SU-DHL-6 (cell line): ENCODE results near the gene NCOA3.

Source experiments
- H2AFZ ChIP-seq: fragments of 200-600 bp; sonication (generic); 2 replicates; pipeline ENCODE4 v1.6.1; 2014; ENCODE audit warnings: low read depth, mild to moderate bottlenecking, moderate library complexity, mixed read lengths, antibody characterized with exemption, low read length; ENCODE audit not compliant: severe bottlenecking
- H3F3A ChIP-seq: fragments of 200-600 bp; shearing (Covaris generic); 2 replicates; pipeline ENCODE4 v1.6.0; 2016; ENCODE audit warnings: antibody characterized with exemption, mild to moderate bottlenecking; ENCODE audit not compliant: insufficient read depth
- H3K27ac ChIP-seq: fragments of 200-600 bp; sonication (generic); 2 replicates; pipeline ENCODE4 v1.5.1; 2016; ENCODE audit warnings: low read depth, mild to moderate bottlenecking, low read length, moderate library complexity, mixed read lengths
- H3K27me3 ChIP-seq: fragments of 200-600 bp; sonication (generic), shearing (Covaris generic); 2 replicates; pipeline ENCODE4 v1.6.0; 2014; ENCODE audit warnings: mild to moderate bottlenecking, low read length
- H3K36me3 ChIP-seq: fragments of 200-600 bp; sonication (generic); 2 replicates; pipeline ENCODE4 v1.6.1; 2014; ENCODE audit warnings: mild to moderate bottlenecking, low read length, mixed read lengths
- H3K4me2 ChIP-seq: fragments of 300-600, 200-600 bp; shearing (Covaris generic), sonication (generic); 2 replicates; pipeline ENCODE4 v1.6.0; 2014; ENCODE audit warnings: low read length, low read depth, mild to moderate bottlenecking; ENCODE audit not compliant: poor library complexity, severe bottlenecking
- H3K4me3 ChIP-seq: fragments of 200-600 bp; sonication (generic); 2 replicates; pipeline ENCODE4 v1.5.1; 2014; ENCODE audit warnings: antibody characterized with exemption, low read length, mild to moderate bottlenecking, mixed read lengths; ENCODE audit not compliant: insufficient read depth, poor library complexity, severe bottlenecking
- H3K79me2 ChIP-seq: fragments of 200-600 bp; sonication (generic); 2 replicates; pipeline ENCODE4 v1.6.1; 2014; ENCODE audit warnings: mild to moderate bottlenecking, low read length, moderate library complexity; ENCODE audit not compliant: insufficient read depth
- H3K9ac ChIP-seq: fragments of 200-600 bp; sonication (generic); 2 replicates; pipeline ENCODE4 v1.7.0; 2014; ENCODE audit warnings: mild to moderate bottlenecking, low read length
- H3K9me2 ChIP-seq: fragments of 200-600 bp; sonication (generic); replicated peaks from 2 replicates; pipeline ENCODE4 v1.6.1; 2014; ENCODE audit warnings: low read length; ENCODE audit not compliant: insufficient read depth
- H3K9me3 ChIP-seq: fragments of 200-600 bp; sonication (generic); 2 replicates; pipeline ENCODE4 v1.6.1; 2014; ENCODE audit warnings: low read length, mixed read lengths; ENCODE audit not compliant: insufficient read depth
- H4K20me1 ChIP-seq: fragments of 200-600 bp; sonication (generic); 2 replicates; pipeline ENCODE4 v1.6.1; 2014; ENCODE audit warnings: low read depth, mild to moderate bottlenecking, antibody characterized with exemption, low read length, moderate library complexity, mixed read lengths
- EZH2phosphoT487 ChIP-seq: fragments of 200-600 bp; sonication (generic), shearing (Covaris generic); conservative IDR thresholded peaks from 2 replicates; pipeline ENCODE4 v1.6.1; 2018; ENCODE audit warnings: mild to moderate bottlenecking, antibody characterized with exemption, low read length, moderate library complexity, mixed read lengths
- TF ChIP-seq, protein P1 (sequence below): fragments of 200-600 bp; sonication (generic); IDR thresholded peaks from one replicate; pipeline ENCODE4 v1.5.1; 2017; ENCODE audit warnings: antibody characterized with exemption, mild to moderate bottlenecking, low read length, moderate library complexity; ENCODE audit not compliant: insufficient read depth, poor library complexity, severe bottlenecking

Gene NCOA3

GRCh38 chr20:47682916-47683315 is 181.2 kb downstream of the NCOA3 start:
- no peaks in the 10 kb centered on the region for H3K27me3 ChIP-seq
- no peaks in the 10 kb centered on the region for H3K79me2 ChIP-seq
- H4K20me1 ChIP-seq, result no peaks in the 10 kb centered on the region
- H2AFZ ChIP-seq, result no peak overlapping the region
- no peak overlapping the region for H3K4me2 ChIP-seq
- no peak for TF ChIP-seq EZH2phosphoT487
- TF ChIP-seq, protein P1, sequence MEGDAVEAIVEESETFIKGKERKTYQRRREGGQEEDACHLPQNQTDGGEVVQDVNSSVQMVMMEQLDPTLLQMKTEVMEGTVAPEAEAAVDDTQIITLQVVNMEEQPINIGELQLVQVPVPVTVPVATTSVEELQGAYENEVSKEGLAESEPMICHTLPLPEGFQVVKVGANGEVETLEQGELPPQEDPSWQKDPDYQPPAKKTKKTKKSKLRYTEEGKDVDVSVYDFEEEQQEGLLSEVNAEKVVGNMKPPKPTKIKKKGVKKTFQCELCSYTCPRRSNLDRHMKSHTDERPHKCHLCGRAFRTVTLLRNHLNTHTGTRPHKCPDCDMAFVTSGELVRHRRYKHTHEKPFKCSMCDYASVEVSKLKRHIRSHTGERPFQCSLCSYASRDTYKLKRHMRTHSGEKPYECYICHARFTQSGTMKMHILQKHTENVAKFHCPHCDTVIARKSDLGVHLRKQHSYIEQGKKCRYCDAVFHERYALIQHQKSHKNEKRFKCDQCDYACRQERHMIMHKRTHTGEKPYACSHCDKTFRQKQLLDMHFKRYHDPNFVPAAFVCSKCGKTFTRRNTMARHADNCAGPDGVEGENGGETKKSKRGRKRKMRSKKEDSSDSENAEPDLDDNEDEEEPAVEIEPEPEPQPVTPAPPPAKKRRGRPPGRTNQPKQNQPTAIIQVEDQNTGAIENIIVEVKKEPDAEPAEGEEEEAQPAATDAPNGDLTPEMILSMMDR, result no peak
- H3K27ac ChIP-seq, result no peak overlapping the region
- H3K36me3 ChIP-seq, result no peaks in the 10 kb centered on the region
- no peak overlapping the region for H3K9ac ChIP-seq
- H3K4me3 ChIP-seq, result no peak overlapping the region
- no peaks in the 10 kb centered on the region for H3K9me2 ChIP-seq
- no peaks in the 10 kb centered on the region for H3K9me3 ChIP-seq
- H3F3A ChIP-seq, result no peaks in the 10 kb centered on the region

- no peak overlapping the region for H3K27ac ChIP-seq
These were observed 182.8 kb downstream of the NCOA3 start for GRCh38 chr20:47684306-47685080.

GRCh38 chr20:47686545-47686944 is 184.9 kb downstream of the NCOA3 start:
- H3K27me3 ChIP-seq, result no peaks in the 10 kb centered on the region
- no peaks in the 10 kb centered on the region for H4K20me1 ChIP-seq
- H3K27ac ChIP-seq, result no peak overlapping the region

More at GRCh38 chr20:47684306-47685080, 182.8 kb downstream of the NCOA3 start:
- Histone ChIP-seq H3K9me3 (no peaks in the 10 kb centered on the region), H3K36me3 (no peaks in the 10 kb centered on the region), H3F3A (no peaks in the 10 kb centered on the region), H3K4me3 (no peak overlapping the region), H2AFZ (no peak overlapping the region), H3K79me2 (no peaks in the 10 kb centered on the region), H4K20me1 (no peaks in the 10 kb centered on the region), H3K4me2 (no peak overlapping the region), H3K9me2 (no peaks in the 10 kb centered on the region), H3K27me3 (no peaks in the 10 kb centered on the region), H3K9ac (no peak overlapping the region)
- TF ChIP-seq, protein P1, result no peak
- no peak for TF ChIP-seq EZH2phosphoT487

More at GRCh38 chr20:47686545-47686944, 184.9 kb downstream of the NCOA3 start:
- Histone ChIP-seq H2AFZ (no peak overlapping the region), H3K36me3 (no peaks in the 10 kb centered on the region), H3K4me2 (no peak overlapping the region), H3K9ac (no peak overlapping the region), H3K9me3 (no peaks in the 10 kb centered on the region), H3K9me2 (no peaks in the 10 kb centered on the region), H3K4me3 (no peak overlapping the region), H3K79me2 (no peaks in the 10 kb centered on the region), H3F3A (no peaks in the 10 kb centered on the region)
- no peak for TF ChIP-seq EZH2phosphoT487
- TF ChIP-seq, protein P1, result no peak
